Stimulated activated CD4-positive, alpha-beta T cell treated with anti-CD3 and anti-CD28 coated beads, Interleukin-4, amount 100 ng/mL, for 24 hours (primary cell): ENCODE results near the gene SCO2.

ENCODE experiments used
- DNase-seq: peaks from one replicate; pipeline ENCODE4 v3.0.0-alpha.2; 2020

Gene SCO2

GRCh38 chr22:50518606-50519005 lies 6.8 kb downstream of the SCO2 start:
- no peak for DNase-seq

- DNase-seq: no peak
Observed at GRCh38 chr22:50517495-50518260, 7.7 kb downstream of the SCO2 start.

- DNase-seq: no peak
Observed at GRCh38 chr22:50516891-50517290, 8.5 kb downstream of the SCO2 start.

- no peak for DNase-seq
Observed at GRCh38 chr22:50516068-50516467, 9.3 kb downstream of the SCO2 start.

GRCh38 chr22:50513175-50513574 lies 12.2 kb downstream of the SCO2 start:
- DNase-seq: no peak

GRCh38 chr22:50508897-50509296 lies 16.5 kb downstream of the SCO2 start:
- DNase-seq: no peak

- peak; percentile 98 for DNase-seq
Observed at GRCh38 chr22:50507991-50508884, 17.2 kb downstream of the SCO2 start, which contains the start of gene NCAPH2. NCAPH2 (plus strand) TSS chr22:50508224; CDS start chr22:50508338, 114 bp downstream.

- DNase-seq: peak; percentile 91
Observed at GRCh38 chr22:50507421-50507990, 17.9 kb downstream of the SCO2 start, which contains the start of gene LMF2. LMF2 (minus strand) TSS chr22:50507702; CDS start chr22:50507675, 27 bp downstream.

- DNase-seq: no peak
Observed at GRCh38 chr22:50506611-50507420, 18.6 kb downstream of the SCO2 start.

- no peak for DNase-seq
Observed at GRCh38 chr22:50505776-50506610, 19.4 kb downstream of the SCO2 start.

- no peak for DNase-seq
Observed at GRCh38 chr22:50505276-50505775, 20.1 kb downstream of the SCO2 start.

- no peak for DNase-seq
Observed at GRCh38 chr22:50504369-50505211, 20.8 kb downstream of the SCO2 start.

- no peak for DNase-seq
Observed at GRCh38 chr22:50503475-50504145, 21.8 kb downstream of the SCO2 start.

- DNase-seq: no peak
Observed at GRCh38 chr22:50502628-50503474, 22.5 kb downstream of the SCO2 start.

GRCh38 chr22:50502096-50502495 lies 23.3 kb downstream of the SCO2 start:
- no peak for DNase-seq

GRCh38 chr22:50500452-50500851 lies 24.9 kb downstream of the SCO2 start:
- DNase-seq: no peak

- peak; percentile 76 for DNase-seq
Observed at GRCh38 chr22:50498322-50498890, 27.0 kb downstream of the SCO2 start.

GRCh38 chr22:50497093-50497492 lies 28.3 kb downstream of the SCO2 start:
- no peak for DNase-seq
